Dedifferentiated amniotic fluid mesenchymal stem cell (primary cell): Measurements from ENCODE around the gene DNAJC11.
"Not testable (repeated sequence)": the region's sequence is repeated elsewhere in the genome, so short reads cannot be mapped to it uniquely, and the experiment has no call there.

ENCODE experiments used
- DNase-seq: peaks from one replicate; pipeline ENCODE4 v3.0.0-alpha.2; 2016; ENCODE audit errors: extremely low spot score

Gene DNAJC11

DNA sequence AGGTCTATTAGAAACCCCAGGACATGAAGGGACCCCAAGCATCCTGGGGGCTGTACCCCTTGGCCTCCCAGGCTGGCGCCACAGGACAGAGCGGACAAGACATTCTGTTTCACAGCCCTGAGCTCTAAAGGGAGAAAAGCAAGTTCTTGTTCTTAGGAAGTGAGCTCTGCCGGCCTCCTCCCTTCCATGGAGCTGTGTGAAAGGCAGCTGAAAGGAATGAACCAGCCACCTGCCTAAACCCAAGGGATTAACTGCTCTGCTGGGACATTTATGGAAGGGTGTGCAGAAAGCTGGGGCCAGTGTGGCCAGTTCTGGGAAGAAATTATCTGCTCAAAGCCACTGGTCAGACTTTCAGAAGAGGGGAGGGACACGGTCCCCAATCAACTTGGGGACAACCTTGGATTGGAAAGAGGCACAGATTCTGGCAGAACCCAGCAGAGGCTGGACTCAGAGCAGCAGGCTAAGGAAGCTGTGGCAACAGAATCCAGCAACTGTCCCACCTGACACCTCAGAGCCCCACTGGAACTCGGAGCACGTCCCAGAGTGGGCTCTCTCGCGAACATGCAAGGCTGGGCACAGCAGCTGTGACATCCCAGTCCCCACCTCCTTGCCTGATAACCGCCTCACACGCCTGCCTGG lies 101.1 kb downstream of the DNAJC11 start:
- DNase-seq, result no peak

DNA sequence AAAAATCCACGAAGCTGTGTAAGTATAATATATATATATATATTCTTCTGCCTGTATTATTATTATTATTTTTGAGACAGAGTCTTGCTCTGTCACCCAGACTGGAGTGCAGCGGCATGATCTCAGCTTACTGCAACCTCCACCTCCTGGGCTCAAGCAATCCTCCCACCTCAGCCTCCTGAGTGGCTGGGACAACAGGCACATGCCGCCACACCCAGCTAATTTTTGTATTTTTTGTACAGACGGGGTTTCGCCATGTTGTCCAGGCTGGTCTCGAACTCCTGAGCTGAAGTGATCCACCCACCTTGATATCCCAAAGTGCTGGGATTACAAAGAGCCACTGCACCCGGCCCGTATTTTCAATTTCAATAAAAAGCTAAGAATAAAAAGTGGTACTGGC lies 101.6 kb downstream of the DNAJC11 start:
- not testable (repeated sequence) for DNase-seq

DNA sequence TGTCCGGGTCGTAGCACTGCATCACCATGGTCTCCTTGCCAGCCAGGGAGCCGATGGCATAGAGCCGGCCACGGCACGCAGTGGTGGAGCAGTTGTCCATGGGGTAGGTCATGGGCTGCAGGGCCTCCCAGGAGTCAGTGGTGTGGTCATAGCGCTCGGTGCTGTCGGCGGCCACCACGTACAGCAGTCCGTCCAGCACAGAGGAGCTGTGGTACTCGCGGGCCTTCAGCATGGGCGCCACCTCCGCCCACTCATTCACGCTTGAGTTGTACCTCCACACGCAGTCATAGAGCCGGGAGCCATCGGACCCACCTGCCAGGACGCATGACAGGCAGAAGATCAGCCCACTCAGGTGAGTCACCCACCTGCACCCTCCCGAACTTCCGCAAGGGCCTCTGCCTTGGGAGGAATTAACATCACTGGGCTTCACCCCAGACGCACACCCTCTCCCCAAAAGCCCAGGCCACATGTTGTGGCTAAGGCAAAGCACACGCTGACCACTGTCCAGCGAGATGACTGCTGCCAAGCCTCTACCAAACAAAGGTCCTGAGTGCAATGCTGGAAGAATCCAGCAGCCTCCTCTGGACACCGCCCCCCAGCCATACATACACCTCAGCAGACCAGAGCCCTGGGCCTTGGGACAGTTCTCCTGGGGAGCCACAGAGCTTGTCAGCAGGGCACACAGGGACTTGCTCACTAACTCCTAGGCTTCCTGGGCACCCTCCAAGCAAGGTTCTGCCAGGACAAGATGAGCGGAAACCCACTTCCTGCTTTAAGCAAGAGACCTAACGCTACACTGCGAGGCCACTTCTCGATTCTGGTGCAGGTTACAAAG lies 102.3 kb downstream of the DNAJC11 start:
- no peak for DNase-seq

DNA sequence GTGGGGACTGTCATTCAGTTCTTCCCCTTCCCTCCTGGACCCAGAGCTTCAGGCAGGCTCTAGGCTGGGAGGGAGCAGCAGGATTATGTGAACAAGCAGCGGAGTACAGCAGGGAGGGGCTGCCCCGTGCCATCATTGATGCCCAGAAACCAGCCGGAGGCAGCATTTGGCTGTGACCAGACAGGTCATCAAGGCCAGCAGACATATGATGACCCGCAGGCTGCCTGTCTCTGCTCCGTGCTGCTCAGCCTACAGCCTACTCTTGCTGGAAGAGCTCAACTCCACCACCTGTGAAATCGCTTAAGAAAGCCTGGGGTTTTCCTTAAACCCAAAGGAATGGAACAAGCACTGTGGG lies 103.9 kb downstream of the DNAJC11 start:
- no peak for DNase-seq

DNA sequence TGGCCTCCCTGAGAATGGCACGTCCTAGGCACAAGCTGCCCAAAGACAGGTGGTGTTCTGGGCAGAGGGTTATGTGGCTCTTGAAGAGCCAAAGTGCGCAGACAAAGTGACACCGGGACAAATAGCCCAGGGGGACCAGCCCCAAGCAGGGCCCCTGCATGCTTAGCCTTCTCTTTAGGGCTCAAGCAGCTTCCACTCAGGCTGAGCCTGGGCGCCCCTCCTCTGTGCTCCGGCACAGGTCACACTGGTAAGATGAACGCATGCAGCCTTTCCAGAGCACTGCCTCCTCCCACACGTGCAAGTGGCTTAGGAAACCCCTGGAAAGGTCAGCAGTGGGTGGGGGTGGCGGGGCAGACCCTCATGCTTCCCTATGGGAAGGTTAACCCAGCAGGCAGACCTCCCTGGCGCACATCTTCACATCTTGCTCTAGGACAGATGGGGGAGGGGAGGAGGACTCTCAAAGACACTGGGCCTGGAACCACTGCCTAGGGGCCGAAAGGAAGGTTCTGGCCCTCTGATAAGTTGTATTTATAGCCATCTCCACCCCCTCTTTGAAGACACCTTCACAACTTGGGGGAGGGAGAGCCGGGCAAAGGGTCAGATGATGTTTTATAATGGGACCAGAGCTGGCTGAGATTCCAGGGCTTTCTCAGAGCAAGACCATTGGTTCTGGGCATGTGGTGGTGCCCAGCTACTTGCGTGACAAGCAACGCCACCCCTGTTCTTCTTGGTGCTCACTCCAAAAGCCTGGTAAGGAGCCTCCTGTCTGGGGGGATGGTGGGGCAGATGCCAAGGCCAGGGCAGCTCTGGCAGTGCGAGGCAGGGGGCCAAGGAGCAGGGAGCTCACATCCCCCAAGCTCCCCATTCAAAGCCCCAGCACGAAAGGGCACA lies 104.5 kb downstream of the DNAJC11 start:
- DNase-seq, result no peak

DNA sequence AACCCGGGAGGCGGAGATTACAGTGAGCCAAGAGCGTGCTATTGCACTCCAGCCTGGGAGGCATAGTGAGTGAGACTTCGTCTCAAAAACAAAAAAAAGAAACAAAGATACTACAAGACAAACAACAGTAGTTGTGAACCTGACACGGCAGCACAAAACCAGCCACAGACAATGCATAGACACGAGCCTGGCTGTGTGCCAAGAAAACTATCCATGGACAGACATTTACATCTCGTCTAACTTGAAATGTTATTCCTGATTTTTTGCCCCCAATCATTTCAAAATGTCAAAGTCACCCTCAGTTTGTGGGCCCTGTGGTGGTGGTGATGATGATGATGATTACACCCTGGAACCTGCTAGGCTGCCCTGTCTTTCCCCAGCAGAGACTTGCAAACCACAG lies 105.3 kb downstream of the DNAJC11 start:
- no peak for DNase-seq

DNA sequence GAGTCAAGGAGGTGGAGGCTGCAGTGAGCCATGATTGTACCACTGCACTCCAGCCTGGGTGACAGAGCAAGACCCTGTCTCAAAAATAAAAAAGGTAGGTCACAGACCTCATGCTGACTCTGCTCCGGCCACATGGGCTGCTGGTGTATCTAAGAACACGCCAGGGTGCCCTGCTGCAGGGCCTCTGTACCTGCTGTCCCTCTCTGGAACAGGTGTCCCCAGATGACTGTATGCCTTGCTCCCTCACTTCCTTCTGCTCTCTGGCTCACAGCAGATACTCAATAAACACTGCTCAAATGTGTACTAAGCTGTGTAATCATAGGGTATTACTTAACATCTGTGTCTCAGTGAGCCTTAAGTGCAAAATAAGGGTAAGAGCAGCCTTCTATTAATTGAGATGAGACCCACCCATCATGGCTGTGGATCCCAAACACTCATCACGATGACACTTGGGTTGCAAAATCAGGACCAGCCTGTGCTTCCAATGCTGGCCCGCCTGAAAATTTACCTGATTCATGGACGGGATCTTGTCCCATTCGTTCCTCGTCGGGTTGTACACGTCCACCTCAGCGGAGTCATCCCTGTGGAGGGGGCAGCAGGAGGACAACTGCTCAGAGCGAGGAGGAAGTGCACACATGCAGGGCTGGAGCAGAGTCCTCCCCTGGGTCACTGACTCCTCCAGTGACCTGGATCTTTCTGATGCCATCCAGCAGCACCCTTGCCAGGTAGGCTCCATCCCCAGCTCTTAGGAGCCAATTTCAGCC lies 106.5 kb downstream of the DNAJC11 start:
- DNase-seq, result no peak

DNA sequence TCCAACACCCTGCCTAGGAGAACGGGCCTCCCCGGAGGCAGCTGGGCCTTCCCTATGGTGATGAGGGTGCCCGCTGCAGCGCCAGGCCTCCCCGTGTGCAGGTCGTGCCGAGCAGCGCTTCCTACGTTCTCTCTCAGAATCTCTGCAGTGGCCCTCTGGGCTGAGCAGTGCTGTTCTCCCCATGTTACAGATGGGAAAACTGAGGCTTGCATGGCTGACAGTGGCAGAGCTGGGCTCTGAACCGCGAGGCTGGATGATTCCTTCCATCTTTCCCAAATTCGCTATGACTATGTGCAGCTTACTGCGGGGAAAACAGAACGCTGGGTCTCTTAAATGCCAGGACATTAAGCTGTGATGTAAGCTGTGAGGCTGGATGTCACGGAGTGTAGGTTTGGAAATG lies 107.8 kb downstream of the DNAJC11 start:
- no peak for DNase-seq

DNA sequence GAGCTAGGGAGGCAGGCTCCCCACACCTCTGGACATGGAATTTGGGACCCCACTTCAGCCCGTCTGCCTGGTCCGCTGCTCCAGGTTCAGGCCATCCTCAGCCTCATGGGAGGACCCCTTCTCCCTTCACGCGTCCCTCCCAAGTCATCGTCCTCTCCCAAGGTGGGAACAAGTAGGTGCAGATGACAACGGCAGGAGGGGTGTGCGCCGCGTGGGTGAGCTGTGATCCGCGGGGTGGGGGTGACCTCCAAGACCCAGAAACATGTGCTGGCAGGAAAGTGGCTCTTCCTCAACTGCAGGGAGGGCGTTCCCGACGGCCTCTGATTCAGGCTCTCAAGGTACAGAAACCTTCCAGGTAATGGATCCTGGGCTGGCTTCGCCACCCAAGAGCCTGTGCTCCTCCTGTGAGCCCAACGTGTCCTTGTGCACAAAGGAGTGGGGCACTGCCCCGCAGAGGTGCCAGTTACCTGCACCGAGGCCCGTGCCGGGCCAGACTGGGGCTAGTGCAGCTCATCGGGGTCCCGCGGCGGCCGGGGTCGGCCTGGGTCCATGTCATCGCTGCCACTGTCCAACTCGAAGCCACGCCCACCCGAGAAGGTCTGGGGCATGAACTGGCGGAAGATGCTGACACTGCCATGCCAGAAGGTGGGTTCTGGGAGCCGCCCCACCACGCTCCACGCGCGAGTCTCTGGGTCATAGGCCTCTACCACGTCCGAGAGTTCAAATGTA lies 108.6 kb downstream of the DNAJC11 start:
- no peak for DNase-seq

DNA sequence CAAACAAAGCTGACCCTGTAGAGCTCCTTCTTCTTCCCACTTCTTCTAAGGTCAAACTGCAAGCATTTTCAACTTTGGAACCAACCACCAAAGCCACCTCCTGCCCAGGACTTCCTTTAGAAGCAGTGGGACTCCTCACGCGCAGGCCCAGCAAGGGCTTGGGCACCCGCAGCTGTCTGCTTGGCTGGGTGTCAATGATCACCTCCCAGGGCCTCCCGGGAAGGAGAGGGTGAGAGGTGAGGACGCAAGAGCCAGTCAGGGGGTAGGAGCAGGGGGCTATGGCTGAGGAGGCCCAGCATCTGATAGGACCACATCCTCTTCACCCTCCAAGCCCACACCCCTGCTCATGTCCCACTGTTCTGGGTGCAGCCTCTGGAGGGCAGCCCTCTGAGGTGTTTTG lies 109.2 kb downstream of the DNAJC11 start:
- no peak for DNase-seq

DNA sequence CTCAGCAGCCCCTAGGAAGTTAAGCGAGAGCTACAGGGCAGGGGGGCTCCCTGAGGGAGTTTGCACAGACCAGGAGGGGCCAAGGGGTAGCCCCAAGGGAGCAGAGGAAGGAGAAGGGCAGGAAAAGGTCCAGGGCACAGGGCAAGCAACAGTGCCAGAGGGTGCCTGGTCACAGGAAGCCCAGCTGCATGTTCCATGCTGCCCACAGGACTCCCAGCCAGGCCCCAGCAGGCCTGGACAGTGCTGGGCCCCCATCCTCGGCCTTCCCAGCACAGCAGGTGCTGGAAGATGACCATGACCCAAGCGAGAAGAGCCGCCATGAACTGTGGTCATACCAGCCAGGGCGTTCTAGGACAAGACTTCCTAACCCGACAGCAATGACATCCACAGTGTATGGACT lies 110.0 kb downstream of the DNAJC11 start:
- no peak for DNase-seq

DNA sequence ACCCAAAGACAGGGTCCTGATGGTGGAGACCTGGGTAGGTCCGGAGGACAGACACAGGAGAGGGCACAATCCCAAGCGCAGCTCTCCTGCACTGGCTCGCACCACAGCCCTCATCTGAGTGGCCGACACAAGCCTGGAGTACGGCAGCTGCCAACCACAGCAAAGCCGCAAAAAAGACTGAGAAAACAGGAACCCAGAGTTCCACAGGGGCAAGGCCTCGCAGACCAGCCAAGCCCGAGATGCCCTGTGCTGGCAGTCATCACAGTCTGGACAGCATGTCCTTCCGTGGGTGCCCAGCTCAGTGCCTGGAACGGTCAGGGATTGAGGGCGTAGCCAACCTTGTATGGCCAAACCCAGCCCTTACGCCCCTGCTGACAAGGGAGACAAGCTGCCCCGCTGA lies 110.4 kb downstream of the DNAJC11 start:
- no peak for DNase-seq

DNA sequence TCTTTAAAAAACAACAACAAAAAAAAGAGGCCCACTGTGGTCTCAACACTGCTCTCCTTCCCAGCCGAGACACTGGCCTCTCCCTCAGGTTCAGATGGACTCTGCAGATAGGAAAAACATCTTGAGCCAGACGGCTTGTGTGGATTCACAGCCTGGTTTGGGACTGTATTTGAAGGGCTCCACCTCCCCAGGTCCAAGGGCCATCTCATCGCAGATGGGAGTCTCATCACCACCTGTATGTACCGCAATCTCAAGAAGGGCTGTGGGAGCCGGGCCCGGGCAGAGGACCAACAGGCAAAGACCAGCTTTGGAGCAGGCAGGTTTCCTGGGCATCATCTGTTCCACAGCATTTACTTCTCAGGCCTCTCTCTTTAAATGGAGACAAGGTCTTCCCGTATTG lies 111.6 kb downstream of the DNAJC11 start:
- DNase-seq, result no peak

DNA sequence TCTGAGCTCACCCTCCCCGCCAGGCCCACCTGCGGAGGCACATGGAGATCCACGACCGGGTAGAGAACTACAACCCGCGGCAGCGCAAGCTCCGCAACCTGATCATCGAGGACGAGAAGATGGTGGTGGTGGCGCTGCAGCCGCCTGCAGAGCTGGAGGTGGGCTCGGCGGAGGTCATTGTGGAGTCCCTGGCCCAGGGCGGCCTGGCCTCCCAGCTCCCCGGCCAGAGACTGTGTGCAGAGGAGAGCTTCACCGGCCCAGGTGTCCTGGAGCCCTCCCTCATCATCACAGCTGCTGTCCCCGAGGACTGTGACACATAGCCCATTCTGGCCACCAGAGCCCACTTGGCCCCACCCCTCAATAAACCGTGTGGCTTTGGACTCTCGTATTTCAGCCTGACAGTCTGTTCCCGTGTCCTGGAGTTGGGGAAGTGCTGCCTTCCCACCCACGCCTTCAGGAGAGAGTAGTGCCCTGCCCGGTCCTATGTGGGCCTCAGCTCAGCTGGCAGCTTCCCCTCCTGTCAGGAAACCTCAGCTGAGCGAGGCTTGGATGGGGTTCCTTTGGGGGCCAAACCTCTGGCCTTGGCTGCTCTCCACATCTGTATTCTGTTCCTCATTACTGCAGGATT lies 112.6 kb downstream of the DNAJC11 start:
- DNase-seq, result no peak

DNA sequence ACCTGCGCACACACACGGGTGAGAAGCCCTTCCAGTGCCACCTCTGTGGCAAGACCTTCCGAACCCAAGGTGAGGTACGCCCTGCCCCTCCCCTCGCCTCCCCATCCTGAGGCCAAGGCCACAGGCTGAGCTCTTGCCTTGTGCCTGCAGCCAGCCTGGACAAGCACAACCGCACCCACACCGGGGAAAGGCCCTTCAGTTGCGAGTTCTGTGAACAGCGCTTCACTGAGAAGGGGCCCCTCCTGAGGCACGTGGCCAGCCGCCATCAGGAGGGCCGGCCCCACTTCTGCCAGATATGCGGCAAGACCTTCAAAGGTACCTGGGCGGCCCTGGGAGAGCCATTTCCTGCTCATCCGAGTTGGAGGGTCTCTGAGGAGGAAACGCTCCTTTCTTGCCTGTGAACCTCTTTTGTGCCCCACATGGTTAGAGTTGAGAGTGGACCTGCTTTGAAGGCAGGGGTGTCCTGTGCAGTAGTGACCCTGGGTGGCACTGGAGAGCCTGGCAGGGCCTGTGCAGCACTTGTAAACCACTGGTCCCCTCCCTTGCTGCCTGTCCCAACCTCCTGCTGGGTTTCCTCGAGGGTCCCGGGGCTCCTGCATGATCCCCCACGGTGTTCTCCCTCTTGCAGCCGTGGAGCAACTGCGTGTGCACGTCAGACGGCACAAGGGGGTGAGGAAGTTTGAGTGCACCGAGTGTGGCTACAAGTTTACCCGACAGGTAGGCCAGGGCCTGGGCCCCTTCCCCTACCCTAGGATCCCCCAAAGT lies 113.3 kb downstream of the DNAJC11 start:
- DNase-seq, result no peak

DNA sequence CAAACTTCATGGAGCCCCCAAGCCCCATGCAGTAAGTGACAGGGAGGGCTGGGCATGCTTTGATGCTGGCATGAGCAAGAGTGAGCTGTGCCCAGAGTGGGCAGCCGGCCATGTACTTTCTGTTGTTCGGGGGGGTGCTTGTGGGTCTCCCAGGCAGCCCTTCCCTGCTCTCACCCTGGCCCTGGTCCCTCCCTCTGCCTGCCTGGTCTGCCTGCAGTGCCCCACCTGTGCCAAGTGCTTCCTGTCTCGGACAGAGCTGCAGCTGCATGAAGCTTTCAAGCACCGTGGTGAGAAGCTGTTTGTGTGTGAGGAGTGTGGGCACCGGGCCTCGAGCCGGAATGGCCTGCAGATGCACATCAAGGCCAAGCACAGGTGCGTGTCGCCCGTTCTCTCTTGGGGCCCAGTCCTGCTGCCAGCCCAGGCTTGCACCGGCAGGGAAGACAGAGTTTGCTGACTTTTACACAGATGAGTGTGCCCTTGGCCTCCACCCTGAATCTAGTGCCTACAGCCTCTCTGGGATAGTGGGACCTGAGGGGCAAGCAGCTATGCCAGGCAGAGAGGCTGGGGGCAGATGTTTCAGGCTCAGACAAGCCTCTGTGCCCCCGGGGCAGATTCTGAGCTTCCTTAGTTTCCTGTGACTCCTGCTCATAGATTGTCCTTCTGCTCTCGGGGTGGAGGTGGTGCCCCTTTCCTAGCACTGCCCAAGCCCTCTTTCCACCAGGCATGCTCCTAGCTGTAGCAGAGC lies 114.2 kb downstream of the DNAJC11 start:
- no peak for DNase-seq

DNA sequence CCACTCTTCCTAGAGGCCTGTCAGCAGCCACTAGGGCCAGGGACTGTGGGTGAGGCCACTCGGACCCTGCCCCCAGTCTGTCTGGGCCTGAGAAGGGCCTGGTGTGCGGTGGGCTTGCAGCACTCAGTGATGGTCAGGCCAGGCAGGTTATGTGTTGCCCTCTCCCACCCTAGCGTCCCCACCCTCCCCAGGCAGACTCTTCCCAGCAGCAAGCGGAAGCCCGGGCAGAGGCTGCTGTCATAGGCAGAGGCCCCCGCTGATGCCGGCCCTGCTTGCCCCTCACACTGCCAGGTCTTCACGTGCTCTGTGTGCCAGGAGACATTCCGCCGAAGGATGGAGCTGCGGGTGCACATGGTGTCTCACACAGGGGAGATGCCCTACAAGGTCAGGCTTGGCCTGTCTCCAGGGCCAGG lies 115.2 kb downstream of the DNAJC11 start:
- DNase-seq, result no peak

DNA sequence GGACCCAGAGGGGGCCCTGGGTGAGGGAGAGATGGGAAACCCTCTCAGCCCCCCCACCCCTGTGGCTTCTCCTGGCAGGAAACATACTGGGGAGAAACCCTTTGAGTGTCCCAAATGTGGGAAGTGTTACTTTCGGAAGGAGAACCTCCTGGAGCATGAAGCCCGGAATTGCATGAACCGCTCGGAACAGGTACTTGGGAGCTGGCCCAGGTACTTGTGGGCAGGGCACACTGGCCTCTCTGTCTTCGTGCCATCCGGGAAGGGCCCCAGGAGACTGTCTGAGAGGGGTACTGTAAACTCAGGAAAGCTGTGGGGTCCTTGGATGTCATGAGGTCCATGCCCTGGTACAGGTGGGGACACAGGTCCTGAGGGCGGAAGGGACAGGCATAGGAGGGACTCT lies 115.8 kb downstream of the DNAJC11 start:
- DNase-seq, result no peak

DNA sequence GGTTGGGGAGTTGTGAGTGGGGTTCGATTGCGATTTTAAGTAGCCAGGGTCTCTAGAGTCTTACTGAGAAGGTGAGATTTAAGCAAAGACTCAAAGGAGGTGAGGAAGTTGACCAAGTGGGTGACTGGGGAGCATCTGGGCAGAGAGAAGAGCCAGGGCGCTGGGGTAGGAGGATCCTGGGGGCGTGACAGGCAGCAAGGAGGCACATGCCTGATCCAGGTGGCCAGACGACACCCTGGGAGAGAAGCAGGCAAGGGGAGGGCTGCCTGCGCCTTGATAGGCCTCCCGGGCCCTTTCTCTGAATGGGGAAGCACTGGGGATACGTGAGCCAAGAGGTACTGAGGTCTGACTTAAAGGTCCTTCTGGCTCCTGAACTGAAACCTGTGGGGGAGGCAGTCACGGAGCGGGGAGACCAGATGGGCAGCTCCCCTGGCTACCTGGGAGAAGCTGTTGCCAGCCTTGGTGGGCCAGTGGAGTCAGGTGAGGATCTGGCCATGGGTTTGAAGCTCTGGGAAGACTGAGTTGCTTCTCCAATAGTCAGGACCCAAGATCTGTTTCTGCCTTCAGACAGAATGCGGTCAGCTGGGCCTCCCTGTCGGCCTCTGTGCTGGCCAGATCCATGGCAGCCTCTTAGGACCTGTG lies 116.4 kb downstream of the DNAJC11 start:
- no peak for DNase-seq
